Heart left ventricle (tissue), 16 donors: ENCODE results near the gene EXOC8. TPM values are rescaled to one million over a fixed set of nuclear protein-coding genes. Genes with fewer than 3 reads are reported as not detected.

ENCODE experiments used
- ATAC-seq, 4 donors: fragments of 200-7000 bp; cut with Tn5 transposase; one replicate each; pipeline ENCODE4 v1.9.1; 2020 to 2022; ENCODE audit warnings: moderate library complexity in 4 of 4, mild to moderate bottlenecking in 3 of 4, moderate number of reproducible peaks in 1 of 4
- DNase-seq, 5 donors: peaks; one replicate each; pipeline ENCODE4 v3.0.0-alpha.2; 2020
- H3K27ac ChIP-seq, 12 donors: fragments of 200-600 bp; sonication (generic) in 4 of 12; one replicate each; pipeline versions ENCODE4 v1.5.0 to v1.8.0; 2016 to 2022; ENCODE audit warnings: mild to moderate bottlenecking in 2 of 12
- H3K27me3 ChIP-seq, 9 donors: fragments of 200-600 bp; sonication (generic) in 2 of 9; one replicate each; pipeline versions ENCODE4 v1.5.1 to v1.8.0; 2016 to 2022; ENCODE audit warnings: mild to moderate bottlenecking in 3 of 9
- H3K36me3 ChIP-seq, 9 donors: fragments of 200-600 bp; sonication (generic) in 2 of 9; one replicate each; pipeline versions ENCODE4 v1.5.0 to v1.8.0; 2018 to 2022; ENCODE audit warnings: mild to moderate bottlenecking in 2 of 9
- H3K4me1 ChIP-seq, 12 donors: fragments of 200-600 bp; sonication (generic) in 4 of 12; one replicate each; pipeline versions ENCODE4 v1.5.0 to v1.8.0; 2016 to 2022; ENCODE audit warnings: mild to moderate bottlenecking in 3 of 12
- H3K4me3 ChIP-seq, 12 donors: fragments of 200-600 bp; sonication (generic) in 4 of 12; one replicate each; pipeline versions ENCODE4 v1.5.0 to v1.8.0; 2017 to 2022; ENCODE audit warnings: mild to moderate bottlenecking in 9 of 12, moderate library complexity in 4 of 12
- H3K9me3 ChIP-seq, 12 donors: fragments of 200-600 bp; sonication (generic) in 4 of 12; one replicate each; pipeline versions ENCODE4 v1.5.0 to v1.8.0; 2016 to 2022; ENCODE audit warnings: mild to moderate bottlenecking in 1 of 12
- POLR2A ChIP-seq, 2 donors: fragments of 450-650 bp; IDR thresholded peaks; one replicate each; pipeline ENCODE4 v1.6.1; 2017; ENCODE audit warnings: antibody characterized with exemption in 2 of 2, mild to moderate bottlenecking in 2 of 2, moderate library complexity in 2 of 2
- WGBS, 4 donors: extraction: QIAGEN DNeasy Blood & Tissue Kit in 2 of 4; methylation state at CpG; one replicate each; pipeline versions ENCODE4 v1.1.5 to v1.1.7; 2013 to 2018; 5-methylcytosine and 5-hydroxymethylcytosine counted together
- intact Hi-C, 10 donors: fragments of 100-400 bp; cut with DNase I; formaldehyde crosslinking; loops; one replicate each; pipeline versions ENCODE4 v1.11.1 to v1.14.2; 2022
- polyA plus RNA-seq, 2 donors: library from polyadenylated mRNA; stranded (reverse); fragments of 200-250 nt; gene quantifications; one replicate each; pipeline ENCODE4 v1.2.3, GENCODE V29; 2013
- total RNA-seq, 9 donors: library from RNA; depleted of rRNA in 2 of 9; stranded (reverse); fragments of >200 nt in 2 of 9; fragmentation: NEBNext Ultra II Directional in 3 of 9; extraction: Animal tissue kit (Norgen Biotek cat#: 25700) in 3 of 9; gene quantifications; one replicate each; pipeline versions ENCODE4 v1.1.0 to v1.2.4, GENCODE V29; 2016 to 2023
- TF ChIP-seq, protein P1 (sequence below), 12 donors: fragments of 200-600 bp; sonication (generic) in 4 of 12; IDR thresholded peaks; one replicate each; pipeline versions ENCODE4 v1.5.0 to v1.8.0; 2018 to 2022; ENCODE audit warnings: antibody characterized with exemption in 12 of 12, mild to moderate bottlenecking in 5 of 12
- donor health status: ischemic (EF 13 %, LVEDD 7.1; RV severe dilation, severe dysfunction).
- donor health status: healthy with polysubstance abuse.
- donor health status: DM: no; HTN: yes; CAD: no.
- donor health status: DM: no; HTN: no; CAD: no.
- donor health status: ischemic (EF 25% LVEDD 6.9; RV normal size, moderate dysfunction).
- donor health status: ischemic (EF 25% LVEDD 5.7; RV mildly dilated, moderate dysfunction).
- donor health status: healthy.
- donor health status: DM: yes; HTN: yes; CAD: no.
- donor health status: ischemic (EF 35%, LVEDD 5.7; RV mildly dilated, moderate dysfunction).
- donor health status: nonischemic (EF 11% LVEDD 7.7; RV severe dilation, severe dysfunction).
- donor health status: DM: yes; HTN: yes; CAD: no.
- donor health status: PGD.
- donor health status: ischemic (EF 29% LVEDD 5.4; RV normal size, mild dysfunction).
- donor health status: nonischemic (EF 23%, LVEDD 6.1; RV moderate dilation, normal function).

Gene EXOC8
- total and polyA plus RNA-seq, 11 donors: 3.7 to 14.8 (median 12.2) TPM

DNA sequence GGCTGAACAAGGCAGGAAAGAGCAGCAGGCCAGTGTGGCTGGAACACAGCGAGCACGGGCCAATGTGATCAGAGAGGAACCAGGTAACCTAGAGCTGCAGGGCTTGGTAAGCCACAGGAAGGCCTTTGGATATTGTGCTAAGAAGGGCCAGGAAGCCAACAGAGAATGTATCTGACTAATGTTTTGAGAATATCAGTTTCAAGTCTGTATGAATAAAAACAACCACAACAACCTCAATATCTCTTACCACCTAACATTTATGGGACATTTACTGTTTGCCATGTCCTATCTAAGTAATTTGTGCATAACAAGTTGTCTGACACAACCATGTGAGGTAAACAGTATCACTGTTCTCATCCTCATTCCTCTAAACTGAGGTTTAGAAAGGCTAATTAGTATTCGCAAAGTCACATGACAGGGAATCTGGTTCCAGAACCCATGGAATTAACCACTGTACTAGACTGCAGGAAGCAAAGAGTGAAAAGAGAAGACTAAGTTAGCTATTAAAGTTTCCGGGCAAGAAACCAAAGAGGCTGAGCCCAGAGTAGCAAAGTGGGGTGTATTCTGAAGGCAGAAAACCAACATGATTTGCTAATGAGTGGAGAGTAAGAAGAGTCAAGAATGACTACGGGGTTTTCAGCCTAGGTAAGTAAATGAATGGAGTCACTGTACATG, 39.4 kb upstream of the EXOC8 start:
- ATAC-seq (peak in 2 of 4 donors; percentile 45 to 58), DNase-seq (no peak)
- no peaks in the 10 kb centered on the region for H3K27me3 ChIP-seq
- H3K9me3 ChIP-seq: no peaks in the 10 kb centered on the region
- 60 to 68% (median 63%) methylated on average over 5 of the region's 5 CpGs for WGBS, 4 donors
- H3K4me3 ChIP-seq: no peak overlapping the region
- H3K36me3 ChIP-seq: peaks cover 0 to 11% (median 0%) of the 10 kb centered on the region in 9 donors
- intact Hi-C loops: loop anchor here in 3 of 10 donors (5.0 kb wide), 2 partner anchors 40 to 45 kb away; partner anchors contain the start of gene EGLN1 (in 1 of the 3)
- H3K4me1 ChIP-seq: peaks cover 3 to 62% (median 46%) of the 10 kb centered on the region in 12 donors
- peak overlapping the region in 3 of 12 donors; percentile 5 to 22 (median 8) for H3K27ac ChIP-seq
- TF ChIP-seq, protein P1, sequence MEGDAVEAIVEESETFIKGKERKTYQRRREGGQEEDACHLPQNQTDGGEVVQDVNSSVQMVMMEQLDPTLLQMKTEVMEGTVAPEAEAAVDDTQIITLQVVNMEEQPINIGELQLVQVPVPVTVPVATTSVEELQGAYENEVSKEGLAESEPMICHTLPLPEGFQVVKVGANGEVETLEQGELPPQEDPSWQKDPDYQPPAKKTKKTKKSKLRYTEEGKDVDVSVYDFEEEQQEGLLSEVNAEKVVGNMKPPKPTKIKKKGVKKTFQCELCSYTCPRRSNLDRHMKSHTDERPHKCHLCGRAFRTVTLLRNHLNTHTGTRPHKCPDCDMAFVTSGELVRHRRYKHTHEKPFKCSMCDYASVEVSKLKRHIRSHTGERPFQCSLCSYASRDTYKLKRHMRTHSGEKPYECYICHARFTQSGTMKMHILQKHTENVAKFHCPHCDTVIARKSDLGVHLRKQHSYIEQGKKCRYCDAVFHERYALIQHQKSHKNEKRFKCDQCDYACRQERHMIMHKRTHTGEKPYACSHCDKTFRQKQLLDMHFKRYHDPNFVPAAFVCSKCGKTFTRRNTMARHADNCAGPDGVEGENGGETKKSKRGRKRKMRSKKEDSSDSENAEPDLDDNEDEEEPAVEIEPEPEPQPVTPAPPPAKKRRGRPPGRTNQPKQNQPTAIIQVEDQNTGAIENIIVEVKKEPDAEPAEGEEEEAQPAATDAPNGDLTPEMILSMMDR (IDR thresholded peaks at IDR 0.05): no peak
- TF ChIP-seq POLR2A (IDR thresholded peaks at IDR 0.05): no peak

DNA sequence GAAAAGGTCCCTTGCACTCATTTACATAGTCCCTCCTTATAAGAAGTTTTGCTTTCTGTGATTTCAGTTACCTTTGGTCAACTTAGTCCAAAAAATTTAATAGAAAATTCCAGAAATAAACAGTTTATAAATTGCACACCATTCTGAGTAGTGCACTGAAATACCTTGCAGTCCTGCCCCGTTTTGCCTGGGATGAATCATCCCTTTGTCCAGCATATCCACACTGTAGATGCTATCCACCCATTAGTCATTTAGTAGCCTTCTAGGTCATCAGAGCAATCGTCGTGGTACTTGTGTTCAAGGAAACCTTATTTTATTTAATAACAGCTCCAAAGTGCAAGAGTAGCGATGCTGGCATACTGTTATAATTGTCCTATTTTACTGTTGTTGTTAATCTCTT, 38.4 kb upstream of the EXOC8 start:
- peaks cover 3 to 53% (median 39%) of the 10 kb centered on the region in 12 donors for H3K4me1 ChIP-seq
- 62 to 69% (median 67%) methylated on average over 4 of the region's 4 CpGs for WGBS, 4 donors
- intact Hi-C loops: loop anchor here in 3 of 10 donors (5.0 kb wide), 2 partner anchors 41 to 46 kb away; partner anchors contain the start of gene EGLN1 (in 1 of the 3)
- no peak for TF ChIP-seq POLR2A (IDR thresholded peaks at IDR 0.05)
- TF ChIP-seq, protein P1 (IDR thresholded peaks at IDR 0.05): no peak
- peak overlapping the region in 1 of 12 donors; percentile 8 for H3K27ac ChIP-seq
- H3K4me3 ChIP-seq: no peak overlapping the region
- no peaks in the 10 kb centered on the region for H3K27me3 ChIP-seq
- H3K36me3 ChIP-seq: peaks cover 0 to 18% (median 0%) of the 10 kb centered on the region in 9 donors
- H3K9me3 ChIP-seq: no peaks in the 10 kb centered on the region
- DNase-seq (no peak), ATAC-seq (peak in 2 of 4 donors; percentile 47 to 52)

DNA sequence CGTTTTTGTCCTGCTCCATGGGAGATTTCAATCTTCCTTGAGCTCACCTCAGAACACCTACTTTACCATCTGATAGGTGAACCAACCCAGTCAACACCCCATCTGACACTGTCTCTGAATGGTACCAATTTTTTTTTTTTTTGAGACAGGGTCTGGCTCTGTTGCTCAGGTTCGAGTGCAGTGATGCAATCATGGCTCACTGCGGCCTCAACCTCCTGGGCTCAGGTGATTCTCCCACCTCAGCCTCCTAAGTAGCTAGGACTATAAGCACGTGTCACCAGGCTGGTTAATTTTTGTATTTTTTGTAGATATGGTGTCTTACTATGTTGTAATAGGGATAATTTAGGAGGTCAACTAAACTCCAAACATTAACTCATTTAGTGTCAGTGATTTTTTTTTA, 36.7 kb upstream of the EXOC8 start:
- TF ChIP-seq, protein P1 (IDR thresholded peaks at IDR 0.05): no peak
- TF ChIP-seq POLR2A (IDR thresholded peaks at IDR 0.05): no peak
- Histone ChIP-seq H3K4me3 (no peak overlapping the region), H3K36me3 (peaks cover 0 to 32% (median 14%) of the 10 kb centered on the region in 9 donors), H3K27ac (no peak overlapping the region), H3K9me3 (no peaks in the 10 kb centered on the region), H3K27me3 (no peaks in the 10 kb centered on the region), H3K4me1 (peaks cover 3 to 46% (median 32%) of the 10 kb centered on the region in 12 donors)
- intact Hi-C loops: no loop called here
- 81 to 86% (median 84%) methylated on average over 4 of the region's 4 CpGs for WGBS, 4 donors
- ATAC-seq (no peak), DNase-seq (no peak)

DNA sequence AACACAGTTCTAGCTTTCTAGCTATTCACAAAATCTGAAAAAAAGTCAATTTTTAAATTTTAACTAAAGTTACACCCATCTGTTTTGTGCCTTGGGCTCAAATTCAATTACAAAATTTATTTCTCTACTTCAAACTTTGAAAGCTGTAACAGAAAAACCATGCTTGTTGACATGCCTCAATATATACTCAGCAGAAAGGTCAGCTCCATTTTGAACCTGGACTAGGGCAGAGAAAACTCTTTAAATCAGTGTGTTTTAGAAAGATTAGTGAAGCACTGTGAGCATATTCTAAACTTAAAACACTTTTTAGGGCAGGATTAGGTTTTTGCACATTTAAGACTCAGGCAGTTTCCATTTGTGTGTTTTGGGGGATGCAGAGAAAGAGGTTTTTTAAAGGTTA, 34.8 kb upstream of the EXOC8 start:
- intact Hi-C loops: no loop called here
- Histone ChIP-seq H3K4me3 (no peak overlapping the region), H3K27ac (no peak overlapping the region), H3K9me3 (no peaks in the 10 kb centered on the region), H3K4me1 (peaks cover 0 to 28% (median 17%) of the 10 kb centered on the region in 12 donors), H3K27me3 (no peaks in the 10 kb centered on the region), H3K36me3 (peaks cover 0 to 51% (median 23%) of the 10 kb centered on the region in 9 donors)
- TF ChIP-seq POLR2A (IDR thresholded peaks at IDR 0.05): no peak
- TF ChIP-seq, protein P1 (IDR thresholded peaks at IDR 0.05): no peak
- ATAC-seq (no peak), DNase-seq (no peak)
